HAP-1 (cell line): ENCODE data around the gene KIF26B.
A peak's percentile ranks its signal among the peaks of the same experiment; 100 is the strongest.
"Not testable (repeated sequence)": the region's sequence is repeated elsewhere in the genome, so short reads cannot be mapped to it uniquely, and the experiment has no call there.

Experiments
- DNase-seq, 2 experiments: peaks; one replicate each; pipeline ENCODE4 v3.0.0-alpha.2; 2016 to 2020; ENCODE audit warnings: low spot score in 2 of 2
- H3K27me3 ChIP-seq: fragments of 250-450 bp; sonication (Bioruptor Pico); 2 replicates; pipeline ENCODE4 v1.5.1; 2020; ENCODE audit warnings: low read depth, mild to moderate bottlenecking, moderate library complexity
- H3K36me3 ChIP-seq: fragments of 250-450 bp; sonication (Bioruptor Pico); replicated peaks from 2 replicates; pipeline ENCODE4 v1.5.1; 2020; ENCODE audit warnings: mild to moderate bottlenecking
- H3K4me1 ChIP-seq: fragments of 250-450 bp; sonication (Bioruptor Pico); 2 replicates; pipeline ENCODE4 v1.5.1; 2020; ENCODE audit warnings: mild to moderate bottlenecking
- H3K4me3 ChIP-seq: fragments of 250-450 bp; sonication (Bioruptor Pico); 2 replicates; pipeline ENCODE4 v1.5.1; 2020; ENCODE audit warnings: mild to moderate bottlenecking, moderate library complexity
- H3K9me3 ChIP-seq: fragments of 250-450 bp; sonication (Bioruptor Pico); 2 replicates; pipeline ENCODE4 v1.5.1; 2020; ENCODE audit warnings: mild to moderate bottlenecking, moderate library complexity
- in situ Hi-C: fragments of 300-500 bp; cut with MboI; formaldehyde crosslinking; loops from 3 replicates; pipeline ENCODE4 v1.14.3; 2020; ENCODE audit warnings: low sequenced_read_pairs, inconsistent platforms, mixed read lengths

The KIF26B gene

GRCh38 chr1:245124241-245124640 is 30.5 kb upstream of the KIF26B start:
- no peak for DNase-seq
- no peaks in the 10 kb centered on the region for H3K9me3 ChIP-seq
- no peaks in the 10 kb centered on the region for H3K27me3 ChIP-seq
- H3K36me3 ChIP-seq = no peaks in the 10 kb centered on the region
- no peak overlapping the region for H3K4me3 ChIP-seq
- H3K4me1 ChIP-seq = no peaks in the 10 kb centered on the region
- in situ Hi-C loops = no loop called here

GRCh38 chr1:245124644-245125043 is 30.1 kb upstream of the KIF26B start:
- Histone ChIP-seq H3K4me3 (no peak overlapping the region), H3K9me3 (no peaks in the 10 kb centered on the region), H3K27me3 (no peaks in the 10 kb centered on the region), H3K36me3 (no peaks in the 10 kb centered on the region), H3K4me1 (no peaks in the 10 kb centered on the region)
- in situ Hi-C loops = no loop called here
- no peak for DNase-seq

- Histone ChIP-seq H3K4me1 (no peaks in the 10 kb centered on the region), H3K36me3 (no peaks in the 10 kb centered on the region), H3K27me3 (no peaks in the 10 kb centered on the region), H3K4me3 (no peak overlapping the region), H3K9me3 (no peaks in the 10 kb centered on the region)
- DNase-seq = no peak
- in situ Hi-C loops = no loop called here
These were observed 28.3 kb upstream of the KIF26B start for GRCh38 chr1:245126530-245126929.

GRCh38 chr1:245128381-245129101 is 26.2 kb upstream of the KIF26B start:
- Histone ChIP-seq H3K9me3 (no peaks in the 10 kb centered on the region), H3K4me3 (no peak overlapping the region), H3K36me3 (no peaks in the 10 kb centered on the region), H3K4me1 (no peaks in the 10 kb centered on the region), H3K27me3 (no peaks in the 10 kb centered on the region)
- no peak for DNase-seq
- in situ Hi-C loops = no loop called here

GRCh38 chr1:245129319-245130240 is 25.2 kb upstream of the KIF26B start:
- Histone ChIP-seq H3K4me3 (no peak overlapping the region), H3K9me3 (no peaks in the 10 kb centered on the region), H3K4me1 (no peaks in the 10 kb centered on the region), H3K27me3 (no peaks in the 10 kb centered on the region), H3K36me3 (no peaks in the 10 kb centered on the region)
- no peak for DNase-seq
- in situ Hi-C loops = no loop called here

DNA sequence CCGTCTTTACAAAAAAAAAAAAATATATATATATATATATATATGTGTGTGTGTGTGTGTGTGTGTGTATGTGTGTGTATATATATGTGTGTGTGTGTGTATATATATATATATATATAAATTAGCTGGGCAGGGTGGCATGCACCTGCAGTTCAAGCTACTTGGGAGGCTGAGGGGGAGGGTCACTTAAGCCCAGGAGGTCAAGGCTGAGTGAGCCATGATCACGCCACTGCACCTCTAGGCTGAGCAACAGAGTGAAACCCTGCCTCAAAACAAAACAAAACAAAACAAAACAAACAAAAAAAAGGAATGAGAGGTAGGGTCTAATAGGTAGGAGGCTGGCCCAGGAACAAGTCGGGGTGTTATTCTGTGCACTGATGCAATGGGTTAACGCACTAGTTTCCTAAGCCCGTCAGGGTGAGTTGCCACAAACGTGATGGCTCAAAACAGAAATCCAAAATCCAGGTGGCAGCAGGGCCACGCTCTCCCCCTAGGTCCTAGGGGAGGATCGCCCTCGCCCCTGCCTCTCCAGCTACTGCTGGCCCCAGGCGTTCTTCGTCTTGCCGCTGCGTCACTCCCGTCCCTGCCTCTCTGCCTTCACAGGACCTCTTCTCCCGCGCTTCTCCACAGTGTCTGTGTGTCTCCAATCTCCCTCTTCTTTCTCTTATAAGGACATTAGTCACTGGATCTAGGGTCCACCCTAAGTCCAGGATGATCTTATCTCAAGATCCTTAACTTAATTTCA is 24.3 kb upstream of the KIF26B start:
- H3K4me1 ChIP-seq, H3K36me3 ChIP-seq, DNase-seq, in situ Hi-C loops, H3K27me3 ChIP-seq, H3K4me3 ChIP-seq, H3K9me3 ChIP-seq: not testable (repeated sequence)

GRCh38 chr1:245131026-245131393 is 23.8 kb upstream of the KIF26B start:
- in situ Hi-C loops = no loop called here
- no peaks in the 10 kb centered on the region for H3K36me3 ChIP-seq
- H3K4me3 ChIP-seq = no peak overlapping the region
- no peaks in the 10 kb centered on the region for H3K4me1 ChIP-seq
- DNase-seq = peak in 1 of 2 experiments; percentile 41
- no peaks in the 10 kb centered on the region for H3K27me3 ChIP-seq
- H3K9me3 ChIP-seq = no peaks in the 10 kb centered on the region

DNA sequence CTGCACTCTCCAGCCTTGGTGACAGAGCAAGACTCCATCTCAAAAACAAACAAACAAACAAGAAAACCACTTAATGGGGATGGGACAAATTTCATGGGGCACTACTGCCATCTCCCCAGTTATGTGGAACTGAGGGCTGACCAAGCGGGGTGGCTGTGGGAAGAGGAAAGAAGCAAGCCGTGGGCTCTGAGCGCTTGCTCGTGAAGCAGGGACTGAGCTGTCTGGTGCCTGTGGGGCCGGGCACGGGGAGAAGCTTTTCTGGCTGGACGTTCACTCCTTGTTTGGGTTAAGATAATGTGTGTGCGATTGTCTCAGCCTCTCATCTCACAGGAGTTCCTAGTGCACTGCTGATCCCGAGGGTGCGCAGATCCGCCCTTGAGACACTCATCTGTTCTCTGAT is 22.0 kb upstream of the KIF26B start:
- no peaks in the 10 kb centered on the region for H3K9me3 ChIP-seq
- in situ Hi-C loops = no loop called here
- no peaks in the 10 kb centered on the region for H3K4me1 ChIP-seq
- no peaks in the 10 kb centered on the region for H3K36me3 ChIP-seq
- no peaks in the 10 kb centered on the region for H3K27me3 ChIP-seq
- DNase-seq = no peak
- H3K4me3 ChIP-seq = no peak overlapping the region

- DNase-seq = no peak
- Histone ChIP-seq H3K4me3 (no peak overlapping the region), H3K27me3 (peaks cover 6% of the 10 kb centered on the region; the same call in 1 of the 2 replicates), H3K4me1 (no peaks in the 10 kb centered on the region), H3K9me3 (no peaks in the 10 kb centered on the region; the same call in 1 of the 2 replicates), H3K36me3 (no peaks in the 10 kb centered on the region)
- in situ Hi-C loops = no loop called here
These were observed 20.6 kb upstream of the KIF26B start for GRCh38 chr1:245133995-245134715.

DNA sequence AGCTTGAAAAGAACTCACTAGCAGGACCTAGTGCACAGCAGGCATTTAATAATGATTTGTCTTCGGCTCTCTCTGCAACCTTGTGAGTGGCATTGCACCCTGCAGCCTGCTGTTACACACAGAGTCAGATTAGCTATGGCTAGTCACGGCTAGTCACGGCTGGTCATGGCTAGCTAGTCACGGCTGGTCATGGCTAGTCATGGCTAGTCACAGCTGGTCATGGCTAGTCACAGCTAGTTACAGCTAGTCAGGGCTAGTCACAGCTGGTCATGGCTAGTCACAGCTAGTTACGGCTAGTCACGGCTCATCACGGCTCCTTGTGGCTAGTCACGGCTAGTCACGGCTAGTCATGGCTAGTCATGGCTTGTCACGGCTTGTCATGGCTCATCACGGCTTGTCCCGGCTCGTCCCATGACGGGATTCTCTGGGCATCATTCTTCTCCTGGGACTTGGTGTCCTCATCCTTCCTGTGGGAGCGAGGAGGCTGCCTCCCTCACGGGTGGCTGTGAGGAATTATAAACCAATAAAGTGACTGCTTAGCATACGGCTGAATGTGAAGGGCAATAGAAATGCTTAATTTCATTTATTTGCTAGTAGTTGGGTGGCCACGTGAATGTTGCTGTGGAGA is 12.5 kb upstream of the KIF26B start:
- peaks cover 7% of the 10 kb centered on the region; the same call in 1 of the 2 replicates for H3K27me3 ChIP-seq
- H3K4me1 ChIP-seq = no peaks in the 10 kb centered on the region
- no peaks in the 10 kb centered on the region for H3K36me3 ChIP-seq
- in situ Hi-C loops = no loop called here
- DNase-seq = no peak
- H3K9me3 ChIP-seq = no peaks in the 10 kb centered on the region; the same call in 1 of the 2 replicates
- no peak overlapping the region for H3K4me3 ChIP-seq

GRCh38 chr1:245142976-245143375 is 11.8 kb upstream of the KIF26B start:
- in situ Hi-C loops = no loop called here
- Histone ChIP-seq H3K9me3 (no peaks in the 10 kb centered on the region; the same call in 1 of the 2 replicates), H3K4me3 (no peak overlapping the region), H3K4me1 (no peaks in the 10 kb centered on the region), H3K36me3 (no peaks in the 10 kb centered on the region), H3K27me3 (peaks cover 7% of the 10 kb centered on the region; the same call in 1 of the 2 replicates)
- DNase-seq = no peak

DNA sequence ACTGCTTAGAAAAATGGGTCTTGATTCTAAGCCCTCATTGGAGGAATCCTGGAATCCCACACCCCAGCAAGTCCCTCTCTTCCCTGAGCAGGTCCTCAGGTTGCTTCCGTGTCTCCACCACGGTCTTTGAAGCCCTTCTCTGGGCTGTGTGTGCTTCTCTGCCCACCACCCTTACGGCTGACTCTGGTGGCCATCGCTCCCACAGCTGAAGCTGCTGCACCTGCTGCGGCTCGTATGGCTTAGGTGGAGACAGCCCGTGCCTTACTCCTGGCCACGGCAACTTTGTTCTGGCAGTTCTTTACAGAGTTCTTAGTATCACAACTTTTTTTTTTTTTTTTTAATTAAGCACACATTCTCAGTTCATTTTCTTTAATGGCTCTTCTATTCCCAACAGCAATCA is 10.9 kb upstream of the KIF26B start:
- no peak overlapping the region for H3K4me3 ChIP-seq
- H3K4me1 ChIP-seq = no peaks in the 10 kb centered on the region
- in situ Hi-C loops = no loop called here
- DNase-seq = no peak
- H3K36me3 ChIP-seq = no peaks in the 10 kb centered on the region
- H3K9me3 ChIP-seq = no peaks in the 10 kb centered on the region
- H3K27me3 ChIP-seq = peaks cover 3% of the 10 kb centered on the region; the same call in 1 of the 2 replicates

GRCh38 chr1:245148069-245148468 is 6.7 kb upstream of the KIF26B start:
- Histone ChIP-seq H3K36me3 (no peaks in the 10 kb centered on the region), H3K4me3 (no peak overlapping the region), H3K4me1 (no peaks in the 10 kb centered on the region), H3K9me3 (no peaks in the 10 kb centered on the region), H3K27me3 (peaks cover 7% of the 10 kb centered on the region; the same call in 1 of the 2 replicates)
- no peak for DNase-seq
- in situ Hi-C loops = no loop called here
